ENCODE results near the gene KCNK5.

- TF ChIP-seq CBX5 (IDR thresholded peaks at IDR 0.05; ENCODE audit: low read depth, low read length): no peak
- no peak for TF ChIP-seq CTCF (IDR thresholded peaks at IDR 0.05; ENCODE audit: control extremely low read depth in 1 of 3, insufficient read depth in 1 of 3, low read depth in 1 of 3, low read length in 3 of 3)
- no peak for TF ChIP-seq JUND (IDR thresholded peaks at IDR 0.05; ENCODE audit: low read length)
- TF ChIP-seq CEBPB (IDR thresholded peaks at IDR 0.05; ENCODE audit: low read depth, low read length): no peak
- TF ChIP-seq ZNF274 (IDR thresholded peaks at IDR 0.05; ENCODE audit: borderline replicate concordance, extremely low read depth, low read length): no peak
Observed at GRCh38 chr6:39143238-39143930, 85.9 kb downstream of the KCNK5 start.
